ENCODE data around the gene ANKRD16. TPM values are rescaled to one million over a fixed set of nuclear protein-coding genes. Genes with fewer than 3 reads are reported as not detected.
"Not testable (repeated sequence)": the region's sequence is repeated elsewhere in the genome, so short reads cannot be mapped to it uniquely, and the experiment has no call there.

ANKRD16 gene
- total RNA-seq, 1 donor from 2014 or later, result 5.9 TPM

DNA sequence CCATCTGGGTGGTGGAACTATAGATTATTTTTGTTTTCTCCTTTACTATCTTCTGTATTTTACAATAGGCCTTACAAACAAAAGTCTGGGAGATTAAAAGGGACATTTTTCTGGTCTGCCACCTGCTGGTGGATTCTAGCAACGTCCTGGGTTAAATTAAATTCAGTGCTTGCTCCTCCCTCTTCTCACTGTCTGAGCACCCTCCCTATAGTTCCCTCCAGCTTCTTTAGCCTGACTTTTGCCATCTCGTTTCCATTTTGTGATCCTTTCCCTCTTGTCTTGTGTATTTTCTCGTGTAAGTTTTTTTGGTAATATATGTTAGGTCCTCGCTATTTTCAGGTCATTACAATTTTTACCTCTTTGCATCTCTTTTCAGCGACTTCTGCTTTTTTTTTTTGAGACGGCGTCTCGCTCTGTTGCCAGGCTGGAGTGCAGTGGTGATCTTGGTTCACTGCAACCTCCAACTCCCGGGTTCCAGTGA, 16.1 kb downstream of the ANKRD16 start:
- Mint-ChIP-seq H3K27me3 (ENCODE audit: insufficient read depth, low read depth) (peaks cover 2% of the 10 kb centered on the region), H3K4me3 (peak overlapping the region; percentile 1), H3K9me3 (peaks cover 3% of the 10 kb centered on the region), H3K36me3 (peaks cover 25% of the 10 kb centered on the region), H3K4me1 (no peaks in the 10 kb centered on the region), H3K27ac (no peak overlapping the region)
- no peak overlapping the region for H3K9ac ChIP-seq
- no peak overlapping the region for H3K4me2 ChIP-seq
- H3K36me3 ChIP-seq, result peaks cover 4% of the 10 kb centered on the region
- H3F3A ChIP-seq (ENCODE audit: low read depth), result peaks cover 5% of the 10 kb centered on the region
- TF ChIP-seq, protein P1, sequence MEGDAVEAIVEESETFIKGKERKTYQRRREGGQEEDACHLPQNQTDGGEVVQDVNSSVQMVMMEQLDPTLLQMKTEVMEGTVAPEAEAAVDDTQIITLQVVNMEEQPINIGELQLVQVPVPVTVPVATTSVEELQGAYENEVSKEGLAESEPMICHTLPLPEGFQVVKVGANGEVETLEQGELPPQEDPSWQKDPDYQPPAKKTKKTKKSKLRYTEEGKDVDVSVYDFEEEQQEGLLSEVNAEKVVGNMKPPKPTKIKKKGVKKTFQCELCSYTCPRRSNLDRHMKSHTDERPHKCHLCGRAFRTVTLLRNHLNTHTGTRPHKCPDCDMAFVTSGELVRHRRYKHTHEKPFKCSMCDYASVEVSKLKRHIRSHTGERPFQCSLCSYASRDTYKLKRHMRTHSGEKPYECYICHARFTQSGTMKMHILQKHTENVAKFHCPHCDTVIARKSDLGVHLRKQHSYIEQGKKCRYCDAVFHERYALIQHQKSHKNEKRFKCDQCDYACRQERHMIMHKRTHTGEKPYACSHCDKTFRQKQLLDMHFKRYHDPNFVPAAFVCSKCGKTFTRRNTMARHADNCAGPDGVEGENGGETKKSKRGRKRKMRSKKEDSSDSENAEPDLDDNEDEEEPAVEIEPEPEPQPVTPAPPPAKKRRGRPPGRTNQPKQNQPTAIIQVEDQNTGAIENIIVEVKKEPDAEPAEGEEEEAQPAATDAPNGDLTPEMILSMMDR (IDR thresholded peaks at IDR 0.05), result peak; percentile 78
- TF ChIP-seq EZH2 (IDR thresholded peaks at IDR 0.05) (no peak), EZH2phosphoT487 (IDR thresholded peaks at IDR 0.05) (no peak)
- H3K79me2 ChIP-seq (ENCODE audit: low read depth), result no peaks in the 10 kb centered on the region
- H3K27ac ChIP-seq, result no peak overlapping the region
- peak; percentile 70 for DNase-seq (ENCODE audit: low spot score)
- H4K20me1 ChIP-seq (ENCODE audit: low read depth), result no peaks in the 10 kb centered on the region
- no peaks in the 10 kb centered on the region for H3K9me3 ChIP-seq (ENCODE audit: low read depth)
- no peaks in the 10 kb centered on the region for H3K27me3 ChIP-seq
- no peaks in the 10 kb centered on the region for H3K4me1 ChIP-seq
- H2AFZ ChIP-seq (replicated peaks), result no peak overlapping the region
- no peak overlapping the region for H3K4me3 ChIP-seq

DNA sequence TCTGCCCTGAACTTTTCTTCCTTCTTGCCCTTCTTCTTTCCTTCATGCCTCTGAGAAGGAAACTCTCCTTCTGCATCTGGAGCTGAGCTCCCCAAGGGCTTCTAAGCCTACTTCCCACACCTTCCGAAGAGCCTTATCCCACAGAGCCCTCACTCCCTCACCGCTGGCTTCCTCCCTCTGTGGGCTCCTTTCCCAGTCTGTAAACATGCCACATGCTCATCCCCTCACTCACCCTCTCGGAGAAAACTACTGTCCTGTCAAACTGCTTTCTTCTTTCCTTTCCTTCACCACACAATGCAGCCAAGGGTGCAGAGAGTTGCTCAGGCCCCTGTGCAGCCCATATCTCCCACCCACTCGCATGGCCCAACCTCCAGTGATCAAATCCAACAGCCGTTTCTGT, 18.1 kb downstream of the ANKRD16 start:
- H3K27me3 ChIP-seq, result no peaks in the 10 kb centered on the region
- H3K9ac ChIP-seq, result no peak overlapping the region
- peaks cover 10% of the 10 kb centered on the region for H3K9me3 Mint-ChIP-seq
- H2AFZ ChIP-seq (replicated peaks), result no peak overlapping the region
- no peak for TF ChIP-seq EZH2 (IDR thresholded peaks at IDR 0.05)
- TF ChIP-seq, protein P1 (IDR thresholded peaks at IDR 0.05), result no peak
- TF ChIP-seq EZH2phosphoT487 (IDR thresholded peaks at IDR 0.05), result no peak
- H3K27ac Mint-ChIP-seq, result peak overlapping the region; percentile 24
- H3K36me3 ChIP-seq, result no peaks in the 10 kb centered on the region
- H3K36me3 Mint-ChIP-seq, result peaks cover 22% of the 10 kb centered on the region
- no peak overlapping the region for H3K4me3 ChIP-seq
- no peaks in the 10 kb centered on the region for H4K20me1 ChIP-seq (ENCODE audit: low read depth)
- H3K4me1 ChIP-seq, result no peaks in the 10 kb centered on the region
- no peak for DNase-seq (ENCODE audit: low spot score)
- peaks cover 5% of the 10 kb centered on the region for H3F3A ChIP-seq (ENCODE audit: low read depth)
- no peaks in the 10 kb centered on the region for H3K9me3 ChIP-seq (ENCODE audit: low read depth)
- no peak overlapping the region for H3K27ac ChIP-seq
- no peaks in the 10 kb centered on the region for H3K79me2 ChIP-seq (ENCODE audit: low read depth)
- H3K27me3 Mint-ChIP-seq (ENCODE audit: insufficient read depth, low read depth), result peaks cover 3% of the 10 kb centered on the region
- no peak overlapping the region for H3K4me3 Mint-ChIP-seq
- no peak overlapping the region for H3K4me2 ChIP-seq
- H3K4me1 Mint-ChIP-seq, result no peaks in the 10 kb centered on the region

DNA sequence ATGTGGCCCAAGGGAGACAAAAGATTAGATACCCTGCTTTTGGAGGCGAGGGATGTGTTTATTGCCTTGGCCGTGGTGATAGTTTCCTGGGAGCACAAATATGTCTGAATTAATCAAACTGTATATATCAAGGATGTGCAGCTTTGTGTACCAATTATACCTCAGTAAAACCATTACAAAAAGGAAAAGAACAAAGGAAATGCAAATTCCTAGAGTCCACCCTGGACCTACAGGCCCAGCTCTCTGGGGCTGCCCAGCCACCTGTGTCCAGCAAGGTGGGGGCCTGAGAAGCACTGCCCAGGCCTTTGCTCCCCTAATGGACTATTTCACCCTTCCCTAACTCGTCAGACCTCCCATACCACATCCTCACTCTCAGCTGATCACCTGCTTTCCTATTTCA, 20.5 kb downstream of the ANKRD16 start:
- H3K4me1 ChIP-seq, result no peaks in the 10 kb centered on the region
- H2AFZ ChIP-seq (replicated peaks), result no peak overlapping the region
- H3K27me3 Mint-ChIP-seq (ENCODE audit: insufficient read depth, low read depth), result peaks cover 9% of the 10 kb centered on the region
- no peaks in the 10 kb centered on the region for H3K79me2 ChIP-seq (ENCODE audit: low read depth)
- no peaks in the 10 kb centered on the region for H4K20me1 ChIP-seq (ENCODE audit: low read depth)
- H3K9ac ChIP-seq, result no peak overlapping the region
- H3K27ac ChIP-seq, result no peak overlapping the region
- H3K9me3 ChIP-seq (ENCODE audit: low read depth), result no peaks in the 10 kb centered on the region
- H3F3A ChIP-seq (ENCODE audit: low read depth), result no peaks in the 10 kb centered on the region
- no peak overlapping the region for H3K4me2 ChIP-seq
- H3K4me1 Mint-ChIP-seq, result no peaks in the 10 kb centered on the region
- no peak overlapping the region for H3K4me3 ChIP-seq
- H3K36me3 Mint-ChIP-seq, result peaks cover 22% of the 10 kb centered on the region
- TF ChIP-seq EZH2 (IDR thresholded peaks at IDR 0.05) (no peak), EZH2phosphoT487 (IDR thresholded peaks at IDR 0.05) (no peak)
- TF ChIP-seq, protein P1 (IDR thresholded peaks at IDR 0.05), result no peak
- H3K4me3 Mint-ChIP-seq, result no peak overlapping the region
- H3K27ac Mint-ChIP-seq, result no peak overlapping the region
- DNase-seq (ENCODE audit: low spot score), result no peak
- no peaks in the 10 kb centered on the region for H3K36me3 ChIP-seq
- H3K9me3 Mint-ChIP-seq, result peaks cover 10% of the 10 kb centered on the region
- no peaks in the 10 kb centered on the region for H3K27me3 ChIP-seq

DNA sequence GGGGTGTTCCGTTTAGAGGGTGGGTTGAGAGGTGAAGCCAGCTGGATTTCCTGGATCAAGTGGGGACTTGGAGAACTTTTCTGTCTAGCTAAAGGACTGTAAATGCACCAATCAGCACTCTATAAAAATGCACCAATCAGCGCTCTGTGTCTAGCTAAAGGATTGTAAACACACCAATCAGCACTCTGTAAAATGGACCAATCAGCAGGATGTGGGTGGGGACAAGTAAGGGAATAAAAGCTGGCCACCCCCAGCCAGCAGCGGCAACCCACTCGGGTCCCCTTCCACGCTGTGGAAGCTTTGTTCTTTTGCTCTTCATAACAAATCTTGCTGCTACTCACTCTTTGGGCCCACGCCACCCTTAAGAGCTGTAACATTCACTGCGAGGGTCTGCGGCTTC, 21.3 kb downstream of the ANKRD16 start:
- H3K27me3 ChIP-seq; H2AFZ ChIP-seq (replicated peaks); H3K27ac Mint-ChIP-seq; H3K79me2 ChIP-seq (ENCODE audit: low read depth); H4K20me1 ChIP-seq (ENCODE audit: low read depth); H3K4me1 Mint-ChIP-seq; H3K36me3 ChIP-seq; H3K4me3 Mint-ChIP-seq; H3K4me1 ChIP-seq; H3K4me3 ChIP-seq; H3K9ac ChIP-seq; H3K27me3 Mint-ChIP-seq (ENCODE audit: insufficient read depth, low read depth); H3F3A ChIP-seq (ENCODE audit: low read depth); H3K4me2 ChIP-seq; H3K27ac ChIP-seq; DNase-seq (ENCODE audit: low spot score); H3K9me3 ChIP-seq (ENCODE audit: low read depth): not testable (repeated sequence)
- Mint-ChIP-seq H3K36me3 (peaks cover 25% of the 10 kb centered on the region), H3K9me3 (peaks cover 10% of the 10 kb centered on the region)

DNA sequence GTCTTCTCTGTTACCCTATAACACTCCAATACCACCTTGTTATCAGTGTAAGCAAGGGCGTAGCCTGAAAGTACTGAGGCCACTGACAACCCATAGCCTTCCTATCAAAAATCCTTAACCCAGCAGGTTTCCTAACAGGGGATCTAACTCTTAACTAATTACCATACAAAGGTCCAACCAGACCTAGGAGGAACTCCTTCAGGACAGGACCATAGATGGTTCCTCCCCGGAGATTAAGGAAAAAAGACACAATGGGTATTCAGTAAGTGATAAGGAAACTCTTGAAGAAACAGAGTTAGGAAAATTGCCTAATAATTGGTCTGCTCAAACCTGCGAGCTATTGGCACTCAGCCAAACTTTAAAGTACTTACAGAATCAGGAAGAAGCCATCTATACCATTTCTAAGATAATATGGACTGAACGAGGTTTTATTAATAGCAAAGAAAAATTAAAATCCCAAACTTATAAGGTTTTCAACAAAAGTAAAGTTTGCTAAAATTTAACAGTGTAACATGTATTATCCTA, 22.5 kb downstream of the ANKRD16 start:
- peaks cover 10% of the 10 kb centered on the region for H3K9me3 Mint-ChIP-seq
- not testable (repeated sequence) for H3K27ac ChIP-seq; H2AFZ ChIP-seq (replicated peaks); H3K9ac ChIP-seq; H3K27ac Mint-ChIP-seq; H3K4me3 Mint-ChIP-seq; DNase-seq (ENCODE audit: low spot score); H3K27me3 ChIP-seq; H3K4me3 ChIP-seq; H3K36me3 ChIP-seq; H4K20me1 ChIP-seq (ENCODE audit: low read depth); H3K9me3 ChIP-seq (ENCODE audit: low read depth); H3F3A ChIP-seq (ENCODE audit: low read depth); H3K4me1 Mint-ChIP-seq; H3K4me2 ChIP-seq; H3K79me2 ChIP-seq (ENCODE audit: low read depth); H3K4me1 ChIP-seq
- H3K36me3 Mint-ChIP-seq, result peaks cover 29% of the 10 kb centered on the region
- H3K27me3 Mint-ChIP-seq (ENCODE audit: insufficient read depth, low read depth), result peaks cover 10% of the 10 kb centered on the region
